Astrocyte (in vitro differentiated cells and primary cell): ENCODE data around the gene TMEM238.

Experiments
- EZH2 ChIP-seq: IDR thresholded peaks from 2 replicates; pipeline ENCODE4 v1.6.1; 2012; ENCODE audit warnings: mild to moderate bottlenecking, low read length, inconsistent platforms; ENCODE audit not compliant: insufficient read depth
- TF ChIP-seq, protein P1 (sequence below): IDR thresholded peaks from 2 replicates; pipeline ENCODE4 v1.5.1; 2011; ENCODE audit warnings: low read depth, mild to moderate bottlenecking, inconsistent platforms, low read length, moderate library complexity; ENCODE audit not compliant: insufficient read depth

DNA sequence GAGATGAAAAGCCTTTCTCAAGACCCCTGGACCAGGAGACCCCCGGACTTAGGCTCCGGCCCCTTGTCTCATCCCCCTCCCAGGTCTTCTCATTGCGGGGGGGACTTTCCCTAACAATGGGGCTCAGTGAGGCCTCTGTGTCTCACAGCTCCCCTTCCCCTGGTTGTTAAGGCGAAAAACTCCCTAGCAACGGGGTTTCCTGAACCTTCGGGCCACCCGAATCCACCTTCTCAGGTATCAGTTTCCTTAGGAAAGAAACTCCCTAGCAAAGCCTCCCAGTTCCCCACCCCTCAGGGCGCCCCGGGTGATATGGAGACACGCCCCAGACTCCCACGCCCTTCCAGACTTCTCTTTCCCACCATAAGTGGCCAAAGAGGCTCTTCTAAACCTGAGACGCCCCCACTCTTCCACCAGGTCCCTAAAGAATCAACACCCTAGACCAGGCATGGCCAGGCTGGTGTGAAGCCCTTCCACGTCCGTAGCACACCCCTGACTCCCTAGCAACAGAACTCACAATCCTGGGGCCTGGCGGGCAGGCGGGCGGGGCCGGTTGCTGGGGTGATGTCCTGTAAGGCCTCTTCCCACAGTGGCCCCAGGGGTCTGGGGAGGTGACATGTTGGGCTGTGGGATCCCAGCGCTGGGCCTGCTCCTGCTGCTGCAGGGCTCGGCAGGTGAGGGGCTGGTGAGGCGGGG is 7.7 kb downstream of the TMEM238 start, which contains the start of gene TMEM190:
- TF ChIP-seq, protein P1, sequence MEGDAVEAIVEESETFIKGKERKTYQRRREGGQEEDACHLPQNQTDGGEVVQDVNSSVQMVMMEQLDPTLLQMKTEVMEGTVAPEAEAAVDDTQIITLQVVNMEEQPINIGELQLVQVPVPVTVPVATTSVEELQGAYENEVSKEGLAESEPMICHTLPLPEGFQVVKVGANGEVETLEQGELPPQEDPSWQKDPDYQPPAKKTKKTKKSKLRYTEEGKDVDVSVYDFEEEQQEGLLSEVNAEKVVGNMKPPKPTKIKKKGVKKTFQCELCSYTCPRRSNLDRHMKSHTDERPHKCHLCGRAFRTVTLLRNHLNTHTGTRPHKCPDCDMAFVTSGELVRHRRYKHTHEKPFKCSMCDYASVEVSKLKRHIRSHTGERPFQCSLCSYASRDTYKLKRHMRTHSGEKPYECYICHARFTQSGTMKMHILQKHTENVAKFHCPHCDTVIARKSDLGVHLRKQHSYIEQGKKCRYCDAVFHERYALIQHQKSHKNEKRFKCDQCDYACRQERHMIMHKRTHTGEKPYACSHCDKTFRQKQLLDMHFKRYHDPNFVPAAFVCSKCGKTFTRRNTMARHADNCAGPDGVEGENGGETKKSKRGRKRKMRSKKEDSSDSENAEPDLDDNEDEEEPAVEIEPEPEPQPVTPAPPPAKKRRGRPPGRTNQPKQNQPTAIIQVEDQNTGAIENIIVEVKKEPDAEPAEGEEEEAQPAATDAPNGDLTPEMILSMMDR, result no peak
- no peak for TF ChIP-seq EZH2
